ENCODE results near the gene XAGE3. TPM values are rescaled to one million over a fixed set of nuclear protein-coding genes. Genes with fewer than 3 reads are reported as not detected.
"Not testable (repeated sequence)": the region's sequence is repeated elsewhere in the genome, so short reads cannot be mapped to it uniquely, and the experiment has no call there.

Gene XAGE3
- total RNA-seq, 2 experiments from 2014 or later: not detected

DNA sequence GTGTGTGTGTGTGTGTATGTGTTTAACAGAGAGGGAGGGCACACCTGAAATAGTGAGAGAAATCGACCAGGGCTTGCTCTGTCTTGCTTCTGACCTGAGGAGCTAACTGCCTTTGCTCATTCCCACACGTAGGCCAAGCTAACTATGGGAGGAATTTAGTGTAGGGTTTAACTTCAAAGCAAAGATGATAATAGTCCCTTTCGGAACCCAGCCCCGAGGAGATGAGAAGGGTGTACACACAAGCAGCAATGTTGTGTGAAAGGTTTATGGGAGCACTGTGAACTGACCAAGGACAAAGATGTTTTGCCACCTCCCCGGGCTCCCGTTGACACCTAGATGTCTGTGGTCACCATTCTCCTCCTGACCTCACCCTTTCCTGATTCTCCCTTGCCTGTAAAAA is 8.5 kb upstream of the XAGE3 start:
- peaks cover 10% of the 10 kb centered on the region for H3K27me3 Mint-ChIP-seq (ENCODE audit: low read depth)
- ATAC-seq: not testable (repeated sequence)

GRCh38 chrX:52875436-52875835 is 7.6 kb upstream of the XAGE3 start:
- peaks cover 10% of the 10 kb centered on the region for H3K27me3 Mint-ChIP-seq (ENCODE audit: low read depth)
- DNase-seq; H3K27ac Mint-ChIP-seq; CTCF ChIA-PET; ATAC-seq; H3K4me1 Mint-ChIP-seq (ENCODE audit: low read depth); POLR2A ChIA-PET; H3K4me3 Mint-ChIP-seq; H3K36me3 Mint-ChIP-seq (ENCODE audit: low read depth); H3K9me3 Mint-ChIP-seq (ENCODE audit: insufficient read depth): not testable (repeated sequence)

More for the DNA sequence above, 8.5 kb upstream of the XAGE3 start:
- CTCF ChIA-PET; H3K4me1 Mint-ChIP-seq (ENCODE audit: low read depth); H3K27ac Mint-ChIP-seq; POLR2A ChIA-PET; H3K36me3 Mint-ChIP-seq (ENCODE audit: low read depth); DNase-seq; H3K4me3 Mint-ChIP-seq; H3K9me3 Mint-ChIP-seq (ENCODE audit: insufficient read depth): not testable (repeated sequence)

DNA sequence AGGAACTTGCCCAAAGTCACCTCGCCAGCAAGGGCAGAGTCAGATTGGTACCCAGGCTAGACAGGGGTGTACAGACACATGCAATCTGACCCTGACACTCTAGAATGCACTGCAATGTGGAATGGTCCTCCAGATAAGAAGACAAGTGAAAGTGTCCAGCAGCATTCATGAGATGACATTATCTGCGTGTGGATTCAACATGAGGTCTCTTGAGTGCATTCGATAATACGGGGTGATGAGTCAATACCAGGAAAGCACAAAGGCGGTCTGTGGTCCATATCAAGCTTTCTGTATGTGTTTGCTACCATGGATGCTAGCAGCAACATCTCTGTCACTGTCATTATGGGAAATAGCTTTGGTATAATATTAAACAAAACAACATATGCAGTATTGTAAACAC is 6.8 kb upstream of the XAGE3 start:
- DNase-seq (no peak), ATAC-seq (no peak)
- peaks cover 10% of the 10 kb centered on the region for H3K27me3 Mint-ChIP-seq (ENCODE audit: low read depth)
- ChIA-PET CTCF (no interaction called here), POLR2A (no interaction called here)
- H3K36me3 Mint-ChIP-seq (ENCODE audit: low read depth): no peaks in the 10 kb centered on the region
- no peak overlapping the region for H3K27ac Mint-ChIP-seq
- H3K9me3 Mint-ChIP-seq (ENCODE audit: insufficient read depth): no peaks in the 10 kb centered on the region
- no peaks in the 10 kb centered on the region for H3K4me1 Mint-ChIP-seq (ENCODE audit: low read depth)
- H3K4me3 Mint-ChIP-seq: no peak overlapping the region

- POLR2A ChIA-PET: not testable (repeated sequence)
These were observed 5.9 kb upstream of the XAGE3 start for GRCh38 chrX:52873825-52874224.

DNA sequence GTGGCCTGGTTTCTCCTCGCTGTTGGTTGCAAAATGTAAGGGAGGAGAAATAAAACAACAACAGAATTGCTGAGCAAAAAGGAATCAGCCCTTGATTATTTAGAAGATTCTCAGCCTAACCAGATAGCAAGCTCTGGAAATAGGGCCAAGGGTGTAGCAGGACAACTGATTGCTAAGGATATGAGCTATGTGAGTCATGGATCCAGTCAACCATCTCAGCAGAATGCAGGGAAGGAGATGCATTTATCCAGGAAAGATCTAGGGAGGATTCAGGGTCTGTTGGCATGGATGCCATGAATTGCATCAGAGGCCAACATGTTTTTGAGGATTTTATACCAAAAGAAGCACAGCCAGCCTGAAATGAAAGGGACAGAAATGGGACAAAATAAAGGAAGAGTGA is 2.2 kb upstream of the XAGE3 start:
- no peak overlapping the region for H3K27ac Mint-ChIP-seq
- DNase-seq (no peak), ATAC-seq (no peak)
- peaks cover 5% of the 10 kb centered on the region for H3K27me3 Mint-ChIP-seq (ENCODE audit: low read depth)
- no peaks in the 10 kb centered on the region for H3K9me3 Mint-ChIP-seq (ENCODE audit: insufficient read depth)
- no peak overlapping the region for H3K4me3 Mint-ChIP-seq
- H3K4me1 Mint-ChIP-seq (ENCODE audit: low read depth): no peaks in the 10 kb centered on the region
- ChIA-PET POLR2A (no interaction called here), CTCF (no interaction called here)
- H3K36me3 Mint-ChIP-seq (ENCODE audit: low read depth): no peaks in the 10 kb centered on the region

More at GRCh38 chrX:52873825-52874224, 5.9 kb upstream of the XAGE3 start:
- CTCF ChIA-PET; H3K27ac Mint-ChIP-seq; H3K9me3 Mint-ChIP-seq (ENCODE audit: insufficient read depth); ATAC-seq; H3K4me3 Mint-ChIP-seq; DNase-seq; H3K4me1 Mint-ChIP-seq (ENCODE audit: low read depth); H3K36me3 Mint-ChIP-seq (ENCODE audit: low read depth): not testable (repeated sequence)
- peaks cover 13% of the 10 kb centered on the region for H3K27me3 Mint-ChIP-seq (ENCODE audit: low read depth)

GRCh38 chrX:52865343-52865998 is 2.4 kb downstream of the XAGE3 start:
- ChIA-PET POLR2A (no interaction called here), CTCF (no interaction called here)
- Mint-ChIP-seq H3K4me3 (no peak overlapping the region), H3K9me3 (ENCODE audit: insufficient read depth) (no peaks in the 10 kb centered on the region), H3K27ac (no peak overlapping the region), H3K4me1 (ENCODE audit: low read depth) (no peaks in the 10 kb centered on the region), H3K36me3 (ENCODE audit: low read depth) (no peaks in the 10 kb centered on the region), H3K27me3 (ENCODE audit: low read depth) (peaks cover 8% of the 10 kb centered on the region)
- DNase-seq: no peak
- no peak for ATAC-seq

DNA sequence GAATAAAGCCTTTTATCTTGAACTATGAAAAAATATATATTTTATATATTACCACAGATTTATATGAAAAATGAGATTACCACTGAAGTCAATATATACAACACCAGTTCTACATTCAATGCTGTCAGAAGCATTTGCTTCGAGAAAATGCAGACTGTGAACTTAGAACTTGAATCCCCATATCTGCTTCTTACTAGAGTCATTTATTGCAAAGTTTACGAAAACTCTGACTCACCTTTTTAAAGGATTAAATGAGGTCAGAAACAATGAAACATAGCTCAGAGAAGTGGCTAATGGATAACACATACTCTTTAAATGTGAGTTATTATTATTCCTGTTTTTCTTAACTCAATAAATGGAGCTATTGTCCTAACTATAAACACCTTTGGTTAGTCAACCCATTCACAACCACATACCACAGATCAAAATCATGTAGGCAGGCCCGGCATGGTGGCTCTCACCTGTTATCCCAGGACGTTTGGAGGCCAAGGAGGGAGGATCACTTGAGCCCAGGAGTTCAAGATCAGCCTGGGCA is 10.8 kb downstream of the XAGE3 start:
- POLR2A ChIA-PET; ATAC-seq; CTCF ChIA-PET; H3K9me3 Mint-ChIP-seq (ENCODE audit: insufficient read depth); H3K4me1 Mint-ChIP-seq (ENCODE audit: low read depth); DNase-seq; H3K27ac Mint-ChIP-seq; H3K36me3 Mint-ChIP-seq (ENCODE audit: low read depth); H3K27me3 Mint-ChIP-seq (ENCODE audit: low read depth); H3K4me3 Mint-ChIP-seq: not testable (repeated sequence)

GRCh38 chrX:52852110-52852860 is 15.6 kb downstream of the XAGE3 start:
- Mint-ChIP-seq H3K4me3 (no peak overlapping the region), H3K27ac (no peak overlapping the region), H3K27me3 (ENCODE audit: low read depth) (peaks cover 5% of the 10 kb centered on the region), H3K36me3 (ENCODE audit: low read depth) (no peaks in the 10 kb centered on the region), H3K4me1 (ENCODE audit: low read depth) (no peaks in the 10 kb centered on the region), H3K9me3 (ENCODE audit: insufficient read depth) (no peaks in the 10 kb centered on the region)
- ATAC-seq (no peak), DNase-seq (no peak)
- ChIA-PET CTCF (no interaction called here), POLR2A (no interaction called here)

- ATAC-seq; H3K27me3 Mint-ChIP-seq (ENCODE audit: low read depth); H3K4me3 Mint-ChIP-seq; POLR2A ChIA-PET; H3K27ac Mint-ChIP-seq; H3K36me3 Mint-ChIP-seq (ENCODE audit: low read depth); H3K9me3 Mint-ChIP-seq (ENCODE audit: insufficient read depth); H3K4me1 Mint-ChIP-seq (ENCODE audit: low read depth); CTCF ChIA-PET; DNase-seq: not testable (repeated sequence)
These were observed 24.3 kb downstream of the XAGE3 start for GRCh38 chrX:52843619-52844018.

GRCh38 chrX:52839137-52839536 is 28.7 kb downstream of the XAGE3 start:
- H3K4me3 Mint-ChIP-seq: no peak overlapping the region
- no peak overlapping the region for H3K27ac Mint-ChIP-seq
- ChIA-PET CTCF (no interaction called here), POLR2A (no interaction called here)
- no peaks in the 10 kb centered on the region for H3K9me3 Mint-ChIP-seq (ENCODE audit: insufficient read depth)
- H3K27me3 Mint-ChIP-seq (ENCODE audit: low read depth): peaks cover 2% of the 10 kb centered on the region
- no peak for ATAC-seq
- DNase-seq: no peak
- H3K4me1 Mint-ChIP-seq (ENCODE audit: low read depth): no peaks in the 10 kb centered on the region
- H3K36me3 Mint-ChIP-seq (ENCODE audit: low read depth): no peaks in the 10 kb centered on the region

- Mint-ChIP-seq H3K9me3 (ENCODE audit: insufficient read depth) (no peaks in the 10 kb centered on the region), H3K4me1 (ENCODE audit: low read depth) (no peaks in the 10 kb centered on the region), H3K36me3 (ENCODE audit: low read depth) (no peaks in the 10 kb centered on the region), H3K27ac (no peak overlapping the region), H3K4me3 (no peak overlapping the region), H3K27me3 (ENCODE audit: low read depth) (no peaks in the 10 kb centered on the region)
- ChIA-PET POLR2A (no interaction called here), CTCF (no interaction called here)
- DNase-seq: no peak
- no peak for ATAC-seq
These were observed 37.3 kb downstream of the XAGE3 start for GRCh38 chrX:52830551-52830950.

GRCh38 chrX:52824608-52825007 is 43.3 kb downstream of the XAGE3 start:
- H3K27me3 Mint-ChIP-seq (ENCODE audit: low read depth): no peaks in the 10 kb centered on the region
- no peaks in the 10 kb centered on the region for H3K9me3 Mint-ChIP-seq (ENCODE audit: insufficient read depth)
- no peak overlapping the region for H3K27ac Mint-ChIP-seq
- H3K4me1 Mint-ChIP-seq (ENCODE audit: low read depth): no peaks in the 10 kb centered on the region
- H3K4me3 Mint-ChIP-seq: no peak overlapping the region
- ChIA-PET POLR2A (no interaction called here), CTCF (no interaction called here)
- H3K36me3 Mint-ChIP-seq (ENCODE audit: low read depth): no peaks in the 10 kb centered on the region
- ATAC-seq: no peak
- no peak for DNase-seq

Data from activated CD8-positive, alpha-beta T cell treated with anti-CD3 and anti-CD28 coated beads, Interleukin-2, amount 10 ng/mL, durations not matched to agents 7 days and 5 days (primary cell).